ENCODE data around the gene ST6GALNAC1.

DNA sequence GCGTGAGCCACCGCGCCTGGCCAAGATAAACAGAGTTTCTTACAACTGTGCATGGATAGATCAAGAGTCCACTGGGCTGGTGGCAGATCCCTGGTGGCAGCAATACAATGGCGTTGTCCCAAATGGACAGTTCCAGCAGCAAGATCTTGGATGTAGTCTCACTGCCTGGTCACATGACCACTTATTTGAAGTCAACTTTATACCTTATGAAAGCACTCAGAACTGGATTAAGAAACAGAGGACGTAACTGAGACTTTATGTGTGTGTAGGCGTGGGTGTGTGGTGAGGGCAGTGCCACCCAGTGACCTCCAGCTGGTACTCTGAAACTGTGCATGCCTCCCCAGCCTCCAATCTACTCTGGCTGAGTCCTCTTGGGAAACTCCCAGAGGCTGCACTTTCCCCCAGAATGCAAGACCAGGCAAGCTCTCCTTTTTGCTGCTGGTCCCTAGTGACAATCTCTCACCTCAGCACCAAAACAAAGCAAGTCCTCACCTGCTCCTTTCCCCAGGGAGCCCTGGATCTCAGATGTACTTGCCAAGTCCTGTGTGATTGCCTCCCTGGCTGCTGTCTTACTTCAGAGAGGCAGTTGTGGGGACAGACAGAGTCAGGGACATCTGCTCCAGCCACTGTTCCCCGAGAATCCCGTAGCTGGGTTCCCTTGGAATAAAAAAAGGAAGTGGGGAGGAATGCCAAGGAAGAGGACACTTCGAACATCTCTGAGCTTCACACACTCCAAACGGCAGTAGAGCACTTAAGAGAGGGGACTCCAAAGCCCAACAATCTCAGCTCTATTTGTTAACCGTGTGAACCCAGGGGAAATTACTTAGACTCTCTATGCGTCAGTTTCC is 46.2 kb downstream of the ST6GALNAC1 start:
- TF ChIP-seq CTCF (IDR thresholded peaks at IDR 0.05) (no peak), POLR2A (IDR thresholded peaks at IDR 0.05) (no peak)

Data from vagina (tissue), 2 donors.